Osteocyte (in vitro differentiated cells): Measurements from ENCODE around the gene CNNM1. TPM values are rescaled to one million over a fixed set of nuclear protein-coding genes. Genes with fewer than 3 reads are reported as not detected.

Experiments
- DNase-seq: peaks from one replicate; pipeline ENCODE4 v3.0.0; 2021; ENCODE audit warnings: mixed read lengths; ENCODE audit not compliant: unreplicated experiment; ENCODE audit errors: extremely low spot score
- H3K27ac Mint-ChIP-seq: one replicate; pipeline ENCODE4 v1.8.0; 2021; ENCODE audit warnings: mild to moderate bottlenecking, mixed read lengths; ENCODE audit not compliant: unreplicated experiment
- H3K27me3 Mint-ChIP-seq: one replicate; pipeline ENCODE4 v1.8.0; 2021; ENCODE audit warnings: mixed read lengths; ENCODE audit not compliant: unreplicated experiment
- H3K36me3 Mint-ChIP-seq: one replicate; pipeline ENCODE4 v1.8.0; 2021; ENCODE audit warnings: mixed read lengths; ENCODE audit not compliant: unreplicated experiment
- H3K4me1 Mint-ChIP-seq: one replicate; pipeline ENCODE4 v1.8.0; 2021; ENCODE audit warnings: mixed read lengths; ENCODE audit not compliant: unreplicated experiment
- H3K4me3 Mint-ChIP-seq: one replicate; pipeline ENCODE4 v1.8.0; 2021; ENCODE audit warnings: mild to moderate bottlenecking, moderate library complexity, mixed read lengths; ENCODE audit not compliant: unreplicated experiment
- H3K9me3 Mint-ChIP-seq: one replicate; pipeline ENCODE4 v1.8.0; 2021; ENCODE audit warnings: mixed read lengths; ENCODE audit not compliant: unreplicated experiment
- total RNA-seq: library from RNA; stranded (reverse); gene quantifications from 2 replicates; pipeline ENCODE4 v1.2.1, GENCODE V29; 2021
- TF ChIP-seq, protein P1 (sequence below): fragments of 200-600 bp; sonication (generic); IDR thresholded peaks from 2 replicates; pipeline ENCODE4 v1.5.0; 2021; ENCODE audit warnings: antibody characterized with exemption, mild to moderate bottlenecking, moderate library complexity

Gene CNNM1
- total RNA-seq, 1 donor from 2014 or later = 0.24 TPM

DNA sequence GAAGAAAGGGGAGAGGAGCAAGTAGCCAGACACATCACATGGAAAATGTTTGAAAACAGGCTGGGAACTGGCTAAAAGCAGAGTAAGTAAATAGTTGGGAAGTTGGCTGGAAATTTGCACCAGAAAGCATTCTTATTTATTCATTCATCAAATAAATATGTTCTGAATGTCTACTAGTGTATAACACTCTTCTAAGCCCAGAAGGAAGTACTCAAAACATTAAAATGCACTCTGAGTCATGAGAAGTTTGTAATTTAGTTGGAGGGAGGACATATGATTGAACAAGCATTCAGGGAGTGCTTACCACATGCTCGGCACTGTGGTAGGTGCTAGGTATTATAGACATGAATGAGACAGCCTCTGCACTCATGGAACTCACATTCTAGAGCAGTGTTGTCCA, 37.0 kb upstream of the CNNM1 start:
- Mint-ChIP-seq H3K9me3 (no peaks in the 10 kb centered on the region), H3K36me3 (no peaks in the 10 kb centered on the region), H3K4me1 (no peaks in the 10 kb centered on the region), H3K4me3 (no peak overlapping the region), H3K27ac (no peak overlapping the region), H3K27me3 (peaks cover 10% of the 10 kb centered on the region)
- TF ChIP-seq, protein P1, sequence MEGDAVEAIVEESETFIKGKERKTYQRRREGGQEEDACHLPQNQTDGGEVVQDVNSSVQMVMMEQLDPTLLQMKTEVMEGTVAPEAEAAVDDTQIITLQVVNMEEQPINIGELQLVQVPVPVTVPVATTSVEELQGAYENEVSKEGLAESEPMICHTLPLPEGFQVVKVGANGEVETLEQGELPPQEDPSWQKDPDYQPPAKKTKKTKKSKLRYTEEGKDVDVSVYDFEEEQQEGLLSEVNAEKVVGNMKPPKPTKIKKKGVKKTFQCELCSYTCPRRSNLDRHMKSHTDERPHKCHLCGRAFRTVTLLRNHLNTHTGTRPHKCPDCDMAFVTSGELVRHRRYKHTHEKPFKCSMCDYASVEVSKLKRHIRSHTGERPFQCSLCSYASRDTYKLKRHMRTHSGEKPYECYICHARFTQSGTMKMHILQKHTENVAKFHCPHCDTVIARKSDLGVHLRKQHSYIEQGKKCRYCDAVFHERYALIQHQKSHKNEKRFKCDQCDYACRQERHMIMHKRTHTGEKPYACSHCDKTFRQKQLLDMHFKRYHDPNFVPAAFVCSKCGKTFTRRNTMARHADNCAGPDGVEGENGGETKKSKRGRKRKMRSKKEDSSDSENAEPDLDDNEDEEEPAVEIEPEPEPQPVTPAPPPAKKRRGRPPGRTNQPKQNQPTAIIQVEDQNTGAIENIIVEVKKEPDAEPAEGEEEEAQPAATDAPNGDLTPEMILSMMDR = no peak
- no peak for DNase-seq

DNA sequence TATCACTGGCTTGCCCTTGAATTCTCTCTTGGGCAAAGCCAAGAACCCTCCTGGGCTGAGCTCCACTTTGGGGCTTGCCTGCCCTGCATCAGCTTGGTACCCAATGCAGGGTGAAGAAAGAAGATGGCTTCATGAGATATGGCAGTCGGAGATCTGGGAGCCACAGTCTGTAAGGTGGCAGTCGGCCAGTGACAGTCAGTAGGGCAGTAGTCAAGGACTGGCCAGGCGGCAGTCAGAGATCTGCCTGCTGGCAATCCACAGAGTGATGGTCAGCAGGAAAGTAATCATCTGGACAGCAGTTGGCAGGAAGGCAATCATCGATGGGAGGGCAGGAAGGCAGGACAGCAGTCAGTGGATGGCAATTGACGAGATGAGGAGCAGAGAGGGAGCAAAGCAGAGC, 32.6 kb upstream of the CNNM1 start:
- TF ChIP-seq, protein P1 = no peak
- no peaks in the 10 kb centered on the region for H3K27me3 Mint-ChIP-seq
- no peaks in the 10 kb centered on the region for H3K36me3 Mint-ChIP-seq
- no peak overlapping the region for H3K27ac Mint-ChIP-seq
- no peaks in the 10 kb centered on the region for H3K4me1 Mint-ChIP-seq
- H3K9me3 Mint-ChIP-seq = no peaks in the 10 kb centered on the region
- no peak for DNase-seq
- no peak overlapping the region for H3K4me3 Mint-ChIP-seq

DNA sequence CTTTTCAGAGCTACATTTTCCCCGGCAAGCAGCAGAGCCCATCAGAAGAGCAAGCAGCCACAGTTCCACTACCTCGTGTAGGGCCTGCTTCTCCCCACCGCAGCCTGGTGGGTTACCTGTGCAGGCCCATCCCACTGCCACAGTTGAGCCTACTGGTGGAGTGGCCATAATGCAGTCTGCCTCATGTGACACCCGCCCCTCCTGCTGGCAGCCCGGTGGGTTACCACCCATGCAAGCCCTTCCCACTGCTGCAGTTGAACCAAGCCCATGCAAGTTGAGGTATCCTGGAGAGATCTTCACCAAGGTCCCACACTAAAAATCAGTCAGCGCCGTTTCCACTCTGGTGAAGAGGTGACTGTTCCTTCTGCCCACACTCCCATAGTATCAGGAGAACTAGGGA, 32.1 kb upstream of the CNNM1 start:
- Mint-ChIP-seq H3K4me1 (no peaks in the 10 kb centered on the region), H3K27ac (no peak overlapping the region), H3K27me3 (no peaks in the 10 kb centered on the region), H3K9me3 (no peaks in the 10 kb centered on the region), H3K4me3 (no peak overlapping the region), H3K36me3 (no peaks in the 10 kb centered on the region)
- TF ChIP-seq, protein P1 = no peak
- DNase-seq = no peak

DNA sequence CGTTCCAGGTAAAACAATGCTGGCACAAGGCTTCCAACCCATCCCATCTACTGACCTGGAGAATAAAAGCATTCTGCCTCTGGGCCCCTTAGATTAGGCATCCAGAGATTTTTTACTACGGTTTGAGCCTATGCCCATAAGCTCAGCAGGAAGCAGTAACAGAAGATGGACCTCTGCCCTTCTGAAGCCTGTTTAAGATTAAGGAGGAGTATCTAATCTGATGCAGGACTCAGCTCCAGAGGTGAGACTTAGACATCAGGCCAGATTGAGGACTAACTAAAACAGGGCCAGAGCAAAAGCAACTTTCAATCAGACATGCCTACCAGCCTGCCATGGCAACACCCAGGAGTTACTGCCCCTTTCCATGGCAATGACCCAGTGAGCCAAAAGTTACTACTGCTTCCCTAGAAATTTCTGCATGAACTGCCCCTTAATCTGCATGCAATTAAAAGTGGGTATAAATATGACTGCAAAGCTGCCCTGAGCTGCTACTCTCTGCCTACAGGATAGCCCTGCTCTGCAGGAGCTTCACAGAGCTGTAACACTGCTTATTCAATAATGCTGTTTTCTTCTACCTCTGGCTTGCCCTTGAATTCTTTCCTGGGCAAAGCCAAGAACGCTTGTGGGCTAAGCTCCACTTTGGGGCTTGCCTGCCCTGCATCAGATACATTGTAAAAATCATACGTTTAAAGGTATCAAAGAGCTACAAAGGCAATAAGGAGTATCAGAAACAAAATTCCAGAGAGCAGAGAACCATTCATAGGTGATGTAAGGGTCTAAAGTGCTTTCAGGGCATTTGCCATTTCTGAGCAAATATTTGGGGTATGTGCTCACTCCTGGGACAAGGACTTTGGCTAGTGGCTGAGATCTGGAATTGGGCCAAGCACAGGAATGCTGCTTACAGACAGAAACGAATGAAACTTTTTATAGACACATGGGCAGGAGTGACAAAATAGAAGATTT, 25.0 kb upstream of the CNNM1 start:
- Mint-ChIP-seq H3K4me1 (no peaks in the 10 kb centered on the region), H3K9me3 (peaks cover 8% of the 10 kb centered on the region), H3K27ac (no peak overlapping the region), H3K4me3 (no peak overlapping the region), H3K36me3 (no peaks in the 10 kb centered on the region), H3K27me3 (peaks cover 13% of the 10 kb centered on the region)
- TF ChIP-seq, protein P1 = no peak
- no peak for DNase-seq

DNA sequence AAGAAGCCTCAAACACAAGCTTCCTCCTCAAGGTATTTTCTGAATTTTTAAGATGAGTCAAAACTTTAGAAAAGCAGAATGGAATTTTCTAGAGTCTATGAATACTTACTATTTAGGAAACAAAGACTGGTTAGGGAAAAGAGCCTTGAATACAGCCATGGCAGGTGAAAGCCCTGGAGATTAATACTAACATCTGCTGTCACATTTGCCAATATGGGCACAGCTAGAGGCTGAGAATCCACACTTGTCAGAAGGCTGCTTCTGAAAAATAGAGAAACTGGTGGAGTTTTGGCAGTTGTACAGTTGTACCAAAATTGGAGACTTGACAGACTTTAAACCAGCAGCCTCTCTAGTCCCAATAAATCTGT, 24.3 kb upstream of the CNNM1 start:
- H3K27me3 Mint-ChIP-seq = peaks cover 13% of the 10 kb centered on the region
- TF ChIP-seq, protein P1 = no peak
- no peak for DNase-seq

More for the DNA sequence above, 24.3 kb upstream of the CNNM1 start:
- H3K27ac Mint-ChIP-seq = no peak overlapping the region
- peaks cover 10% of the 10 kb centered on the region for H3K9me3 Mint-ChIP-seq
- no peaks in the 10 kb centered on the region for H3K4me1 Mint-ChIP-seq
- no peak overlapping the region for H3K4me3 Mint-ChIP-seq
- H3K36me3 Mint-ChIP-seq = no peaks in the 10 kb centered on the region
